A549 (cell line): Measurements from ENCODE around the gene MAP3K14. TPM values are rescaled to one million over a fixed set of nuclear protein-coding genes. Genes with fewer than 3 reads are reported as not detected.
A peak's percentile ranks its signal among the peaks of the same experiment; 100 is the strongest.

ENCODE experiments used
- ATAC-seq, 2 experiments: fragments of 200-7000 bp in 1 of 2; fragments of >200 bp in 1 of 2; cut with Nextera tagmentation in 1 of 2; cut with Tn5 transposase in 1 of 2; 3 replicates each; pipeline versions ENCODE4 v1.8.0 to v1.9.1; 2018 to 2020; ENCODE audit warnings: mild to moderate bottlenecking in 1 of 2, moderate library complexity in 1 of 2
- CTCF ChIA-PET: fragments of 300-600 bp; sonication (Branson Sonifier 250); formaldehyde crosslinking; extraction: SDS; loops from one replicate; lab custom pipeline; 2021; ENCODE audit warnings: antibody characterized with exemption, inconsistent platforms; lab: Yijun Ruan, JAX
- POLR2A ChIA-PET: fragments of 350-600 bp; formaldehyde crosslinking; extraction: SDS; loops from one replicate; lab custom pipeline; 2021; ENCODE audit warnings: antibody characterized with exemption, inconsistent platforms; lab: Yijun Ruan, JAX
- DNase-seq, 2 experiments: peaks; one replicate each; pipeline versions ENCODE4 v3.0.0 to v3.0.0-alpha.2; 2011 to 2016; ENCODE audit warnings: low read depth in 1 of 2, low spot score in 1 of 2
- FAIRE-seq: peaks from 2 replicates; lab custom pipeline; 2011; peaks lifted over from hg19 to GRCh38; lab: Jason Lieb, UNC
- H3K27ac ChIP-seq, 2 experiments: fragments of >200 bp; sonication (Bioruptor Twin); formaldehyde crosslinking; 3 replicates each; pipeline ENCODE4 v1.5.1; 2016 to 2017
- H3K4me1 ChIP-seq: fragments of >200 bp; sonication (Bioruptor Twin); formaldehyde crosslinking; 3 replicates; pipeline ENCODE4 v1.6.1; 2016
- H3K4me2 ChIP-seq: fragments of >200 bp; sonication (Bioruptor Twin); formaldehyde crosslinking; 3 replicates; pipeline ENCODE4 v1.6.1; 2016
- H3K4me3 ChIP-seq: fragments of >200 bp; sonication (Bioruptor Twin); formaldehyde crosslinking; 3 replicates; pipeline ENCODE4 v1.5.1; 2016
- H3K9me3 ChIP-seq: fragments of >200 bp; sonication (Bioruptor Twin); formaldehyde crosslinking; 3 replicates; pipeline ENCODE4 v1.6.1; 2016
- EHMT2 ChIP-seq: fragments of 200-600 bp; sonication (generic); IDR thresholded peaks from 2 replicates; pipeline ENCODE4 v1.6.1; 2016; ENCODE audit warnings: antibody characterized with exemption, low read depth, mild to moderate bottlenecking, moderate library complexity
- FOSB ChIP-seq: fragments of 250-450 bp; sonication (Bioruptor Pico); IDR thresholded peaks from 2 replicates; pipeline ENCODE4 v1.5.0; 2020; ENCODE audit warnings: mild to moderate bottlenecking, moderate library complexity
- FOSL2 ChIP-seq, 2 experiments: fragments of 450-650 bp in 1 of 2; fragments of >200 bp in 1 of 2; sonication (Bioruptor Twin) in 1 of 2; formaldehyde crosslinking; IDR thresholded peaks; 2 replicates each; pipeline versions ENCODE4 v1.5.0 to v1.6.1; 2016 to 2020; ENCODE audit warnings: mild to moderate bottlenecking in 1 of 2, moderate library complexity in 1 of 2
- FOXS1 ChIP-seq: fragments of 250-450 bp; sonication (Bioruptor Pico); IDR thresholded peaks from 2 replicates; pipeline ENCODE4 v1.5.0; 2020; ENCODE audit warnings: mild to moderate bottlenecking, moderate library complexity
- GATA3 ChIP-seq: IDR thresholded peaks from 2 replicates; pipeline ENCODE4 v1.6.1; 2012; ENCODE audit warnings: borderline replicate concordance
- HDAC2 ChIP-seq: fragments of 200-600 bp; sonication (generic); IDR thresholded peaks from 2 replicates; pipeline ENCODE4 v1.6.1; 2016
- KDM5A ChIP-seq: fragments of 200-600 bp; sonication (generic); IDR thresholded peaks from 2 replicates; pipeline ENCODE4 v1.6.1; 2016; ENCODE audit warnings: antibody characterized with exemption, mild to moderate bottlenecking
- MAFK ChIP-seq: fragments of 450-650 bp; IDR thresholded peaks from 2 replicates; pipeline ENCODE4 v1.6.1; 2014; ENCODE audit not compliant: partially characterized antibody
- MAZ ChIP-seq: fragments of 150-350 bp; IDR thresholded peaks from 2 replicates; pipeline ENCODE4 v1.6.1; 2014; ENCODE audit warnings: antibody characterized with exemption, low read depth, low read length, borderline replicate concordance
- NFE2L2 ChIP-seq: fragments of 150-350 bp; conservative IDR thresholded peaks from 2 replicates; pipeline ENCODE4 v1.6.1; 2014; ENCODE audit warnings: low read length
- NPAS2 ChIP-seq: fragments of 250-450 bp; sonication (Bioruptor Pico); IDR thresholded peaks from 2 replicates; pipeline ENCODE4 v1.8.0; 2022; ENCODE audit warnings: mild to moderate bottlenecking, moderate library complexity, borderline replicate concordance
- NR3C1 ChIP-seq: fragments of >200 bp; sonication (Bioruptor Twin); formaldehyde crosslinking; IDR thresholded peaks from 3 replicates; pipeline ENCODE4 v1.6.1; 2017
- POLR2AphosphoS2 ChIP-seq: conservative IDR thresholded peaks from 2 replicates; pipeline ENCODE4 v1.6.1; 2012; ENCODE audit warnings: low read length, improper control_type of control experiment, inconsistent platforms
- RAD21 ChIP-seq, 2 experiments: fragments of >200 bp in 1 of 2; sonication (Bioruptor Twin) in 1 of 2; formaldehyde crosslinking in 1 of 2; IDR thresholded peaks in 1 of 2; conservative IDR thresholded peaks in 1 of 2; 2 replicates in 1 of 2; 3 replicates in 1 of 2; pipeline ENCODE4 v1.6.1; 2012 to 2018; ENCODE audit warnings: inconsistent platforms in 1 of 2
- RCOR1 ChIP-seq: fragments of 150-350 bp; IDR thresholded peaks from 2 replicates; pipeline ENCODE4 v1.6.1; 2014; ENCODE audit warnings: antibody characterized with exemption, low read length, low read depth
- TP53 ChIP-seq: fragments of 250-450 bp; sonication (Bioruptor Pico); IDR thresholded peaks from 2 replicates; pipeline ENCODE4 v1.5.0; 2021; ENCODE audit warnings: mild to moderate bottlenecking, moderate library complexity
- ZFP36 ChIP-seq: fragments of 450-650 bp; IDR thresholded peaks from 2 replicates; pipeline ENCODE4 v1.6.1; 2014; ENCODE audit warnings: borderline replicate concordance; ENCODE audit not compliant: partially characterized antibody
- ZSCAN20 ChIP-seq: fragments of 250-450 bp; sonication (Bioruptor Pico); IDR thresholded peaks from 2 replicates; pipeline ENCODE4 v1.8.0; 2022; ENCODE audit warnings: mild to moderate bottlenecking, moderate library complexity
- WGBS: methylation state at CpG from one replicate; pipeline ENCODE4 v1.1.6; 2017; ENCODE audit errors: missing lambda C conversion rate; 5-methylcytosine and 5-hydroxymethylcytosine counted together
- polyA plus RNA-seq, 4 experiments: library from polyadenylated mRNA; depleted of rRNA in 3 of 4; stranded (reverse); fragments of >200 nt; fragmentation: RNase III in 1 of 4; extraction: RNeasy Plus Mini Kit Qiagen cat#74134 plus additional on column Dnase treatment in 1 of 4; gene quantifications; 2 replicates in 3 of 4; 3 replicates in 1 of 4; pipeline ENCODE4 v1.2.3, GENCODE V29; 2011 to 2017
- TF ChIP-seq, protein P1 (sequence below): fragments of 200-600 bp; sonication (generic); IDR thresholded peaks from 2 replicates; pipeline ENCODE4 v1.6.1; 2016; ENCODE audit warnings: antibody characterized with exemption, mild to moderate bottlenecking, moderate library complexity
- TF ChIP-seq, protein P2 (sequence below): fragments of >200 bp; sonication (Bioruptor Twin); formaldehyde crosslinking; IDR thresholded peaks from 3 replicates; pipeline ENCODE4 v1.5.1; 2016
- TF ChIP-seq, protein P3 (sequence below): fragments of >200 bp; sonication (Bioruptor Twin); formaldehyde crosslinking; IDR thresholded peaks from 2 replicates; pipeline ENCODE4 v1.6.1; 2016
- TF ChIP-seq, protein P4 (sequence below): IDR thresholded peaks from 2 replicates; pipeline ENCODE4 v1.6.1; 2012
- TF ChIP-seq, protein P5 (sequence below): fragments of 450-650 bp; IDR thresholded peaks from 2 replicates; pipeline ENCODE4 v1.6.1; 2014; ENCODE audit warnings: antibody characterized with exemption

Gene MAP3K14
- polyA plus RNA-seq, 2 of the 4 experiments (the other 2 are of a cell fraction), result 9.1 to 34.5 TPM

DNA sequence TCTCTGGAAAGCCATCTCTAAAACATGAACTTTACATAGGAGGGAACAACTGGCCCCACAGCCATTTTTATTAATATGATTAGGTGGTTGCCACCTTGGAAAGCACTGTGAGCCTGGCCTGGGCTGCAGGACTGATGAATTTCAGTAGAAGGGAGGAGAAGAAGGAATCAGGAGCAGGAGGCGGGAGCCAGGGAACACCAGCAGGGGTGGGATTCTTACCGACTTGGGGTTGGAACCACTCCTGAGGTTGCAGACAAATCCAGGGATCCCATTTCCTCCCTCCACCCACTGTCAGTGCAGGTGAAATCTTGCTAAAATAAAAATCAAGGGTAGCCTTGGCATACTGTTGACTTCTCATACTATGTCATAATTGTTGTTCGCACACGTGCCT is 16.9 kb upstream of the MAP3K14 start (continued):
- TF ChIP-seq, protein P1, sequence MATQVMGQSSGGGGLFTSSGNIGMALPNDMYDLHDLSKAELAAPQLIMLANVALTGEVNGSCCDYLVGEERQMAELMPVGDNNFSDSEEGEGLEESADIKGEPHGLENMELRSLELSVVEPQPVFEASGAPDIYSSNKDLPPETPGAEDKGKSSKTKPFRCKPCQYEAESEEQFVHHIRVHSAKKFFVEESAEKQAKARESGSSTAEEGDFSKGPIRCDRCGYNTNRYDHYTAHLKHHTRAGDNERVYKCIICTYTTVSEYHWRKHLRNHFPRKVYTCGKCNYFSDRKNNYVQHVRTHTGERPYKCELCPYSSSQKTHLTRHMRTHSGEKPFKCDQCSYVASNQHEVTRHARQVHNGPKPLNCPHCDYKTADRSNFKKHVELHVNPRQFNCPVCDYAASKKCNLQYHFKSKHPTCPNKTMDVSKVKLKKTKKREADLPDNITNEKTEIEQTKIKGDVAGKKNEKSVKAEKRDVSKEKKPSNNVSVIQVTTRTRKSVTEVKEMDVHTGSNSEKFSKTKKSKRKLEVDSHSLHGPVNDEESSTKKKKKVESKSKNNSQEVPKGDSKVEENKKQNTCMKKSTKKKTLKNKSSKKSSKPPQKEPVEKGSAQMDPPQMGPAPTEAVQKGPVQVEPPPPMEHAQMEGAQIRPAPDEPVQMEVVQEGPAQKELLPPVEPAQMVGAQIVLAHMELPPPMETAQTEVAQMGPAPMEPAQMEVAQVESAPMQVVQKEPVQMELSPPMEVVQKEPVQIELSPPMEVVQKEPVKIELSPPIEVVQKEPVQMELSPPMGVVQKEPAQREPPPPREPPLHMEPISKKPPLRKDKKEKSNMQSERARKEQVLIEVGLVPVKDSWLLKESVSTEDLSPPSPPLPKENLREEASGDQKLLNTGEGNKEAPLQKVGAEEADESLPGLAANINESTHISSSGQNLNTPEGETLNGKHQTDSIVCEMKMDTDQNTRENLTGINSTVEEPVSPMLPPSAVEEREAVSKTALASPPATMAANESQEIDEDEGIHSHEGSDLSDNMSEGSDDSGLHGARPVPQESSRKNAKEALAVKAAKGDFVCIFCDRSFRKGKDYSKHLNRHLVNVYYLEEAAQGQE, result no peak
- no peak for TF ChIP-seq MAFK
- no peak for TF ChIP-seq RAD21 (conservative IDR thresholded peaks at IDR 0.05 in 1 of 2, IDR thresholded peaks at IDR 0.05 in 1 of 2)
- TF ChIP-seq MAZ, result no peak
- TF ChIP-seq, all 56 proteins: peak for 0

DNA sequence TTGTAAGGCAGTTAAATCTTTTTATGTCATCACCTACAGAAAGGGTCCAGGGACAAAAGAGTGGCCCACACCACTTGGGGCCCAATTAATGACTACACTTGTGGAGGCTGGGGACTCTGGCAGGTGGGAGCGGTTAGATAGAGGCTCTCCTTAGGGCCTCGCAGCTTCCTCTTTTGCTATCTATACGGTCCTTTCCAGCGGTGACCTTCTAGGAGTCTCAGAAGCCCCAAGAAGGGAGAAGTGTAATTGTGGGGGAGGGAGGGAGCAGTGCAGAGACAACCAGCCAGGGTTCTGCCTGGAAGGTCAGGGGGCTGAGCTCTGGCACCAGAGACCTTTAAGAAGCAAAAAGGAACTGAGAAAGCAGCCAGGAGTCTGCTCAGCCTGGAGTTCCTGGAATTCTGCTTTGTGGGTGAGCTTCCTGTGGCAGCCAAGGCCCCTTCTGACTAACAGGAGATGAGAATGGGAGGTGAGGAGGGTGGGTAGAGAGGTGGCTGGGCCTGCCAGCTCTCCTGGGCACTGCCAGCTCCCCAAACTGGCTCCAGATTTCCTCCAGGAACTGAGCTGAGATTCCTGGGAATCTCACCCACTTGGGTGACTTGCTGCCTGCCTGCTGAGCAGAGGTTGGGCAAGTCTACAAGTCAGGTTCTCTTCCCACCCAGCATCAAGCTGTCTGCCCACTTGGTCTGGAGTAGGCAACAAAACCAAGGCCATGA is 16.3 kb upstream of the MAP3K14 start:
- no peak overlapping the region for H3K4me2 ChIP-seq
- ATAC-seq (no peak; a peak in 1 of 6 replicates), FAIRE-seq (no peak), DNase-seq (no peak)
- H3K4me1 ChIP-seq, result peaks cover 21% of the 10 kb centered on the region
- no peaks in the 10 kb centered on the region for H3K9me3 ChIP-seq
- no peak for TF ChIP-seq FOSB (CRISPR knock-in tag)
- TF ChIP-seq RCOR1, result no peak
- no peak for TF ChIP-seq NR3C1
- no peak for TF ChIP-seq ZFP36
- no peak for TF ChIP-seq TP53
- no peak for TF ChIP-seq KDM5A
- POLR2A ChIA-PET, result interaction anchor here (1.9 kb wide), 1 partner anchor 16 kb away, joined by 4 read pairs; the partner anchor contains the start of gene MAP3K14
- H3K27ac ChIP-seq, result peak overlapping the region in 1 of 2 experiments; percentile 73; a peak in 3 of 6 replicates
- no peak overlapping the region for H3K4me3 ChIP-seq
- WGBS, result 100% methylated on average over 4 of the region's 4 CpGs
- CTCF ChIA-PET, result interaction anchor here (0.6 to 39.8 kb wide), 4 partner anchors 22 to 811 kb away, joined by 3 to 640 read pairs (median 6); no protein-coding TSS in a partner anchor

DNA sequence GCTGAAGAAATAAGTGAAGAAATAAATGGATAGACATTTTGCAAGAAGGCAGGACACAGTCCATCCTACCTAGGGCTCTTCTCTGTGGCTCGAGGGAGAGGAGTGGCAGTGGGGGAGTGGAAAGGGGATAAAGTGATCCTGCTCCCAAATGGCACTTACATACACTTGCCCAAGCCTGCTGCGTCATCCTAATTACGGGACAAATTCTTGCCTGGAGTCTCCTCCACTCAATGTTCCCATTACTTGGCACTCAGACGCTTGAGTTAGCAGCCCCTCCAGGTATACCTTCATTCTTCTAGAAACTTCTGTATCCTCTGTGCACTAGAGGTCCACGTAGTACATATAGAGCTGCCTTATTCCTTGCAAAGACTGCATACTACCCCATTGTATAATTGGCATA is 15.7 kb upstream of the MAP3K14 start:
- Histone ChIP-seq H3K27ac (peak overlapping the region in 1 of 2 experiments; percentile 73; a peak in 2 of 6 replicates), H3K4me1 (peaks cover 21% of the 10 kb centered on the region), H3K9me3 (no peaks in the 10 kb centered on the region), H3K4me3 (no peak overlapping the region), H3K4me2 (no peak overlapping the region)
- 87% methylated on average over 5 of the region's 5 CpGs for WGBS
- no peak for DNase-seq
- ChIA-PET POLR2A (no interaction called here), CTCF (interaction anchor here (1.6 to 39.8 kb wide), 3 partner anchors 21 to 58 kb away, joined by 4 to 640 read pairs (median 7); no protein-coding TSS in a partner anchor)
- ATAC-seq, result no peak
- no peak for FAIRE-seq
- TF ChIP-seq HDAC2 (no peak), ZSCAN20 (CRISPR knock-in tag) (no peak), POLR2AphosphoS2 (no peak), MAFK (no peak), EHMT2 (no peak), NFE2L2 (no peak), FOSL2 (IDR thresholded peaks at IDR 0.05) (no peak), FOSL2 (CRISPR knock-in tag; IDR thresholded peaks at IDR 0.05) (no peak), FOXS1 (CRISPR knock-in tag) (no peak), NPAS2 (no peak), GATA3 (no peak), TP53 (no peak)
- TF ChIP-seq, protein P1, result no peak
- TF ChIP-seq, protein P2, sequence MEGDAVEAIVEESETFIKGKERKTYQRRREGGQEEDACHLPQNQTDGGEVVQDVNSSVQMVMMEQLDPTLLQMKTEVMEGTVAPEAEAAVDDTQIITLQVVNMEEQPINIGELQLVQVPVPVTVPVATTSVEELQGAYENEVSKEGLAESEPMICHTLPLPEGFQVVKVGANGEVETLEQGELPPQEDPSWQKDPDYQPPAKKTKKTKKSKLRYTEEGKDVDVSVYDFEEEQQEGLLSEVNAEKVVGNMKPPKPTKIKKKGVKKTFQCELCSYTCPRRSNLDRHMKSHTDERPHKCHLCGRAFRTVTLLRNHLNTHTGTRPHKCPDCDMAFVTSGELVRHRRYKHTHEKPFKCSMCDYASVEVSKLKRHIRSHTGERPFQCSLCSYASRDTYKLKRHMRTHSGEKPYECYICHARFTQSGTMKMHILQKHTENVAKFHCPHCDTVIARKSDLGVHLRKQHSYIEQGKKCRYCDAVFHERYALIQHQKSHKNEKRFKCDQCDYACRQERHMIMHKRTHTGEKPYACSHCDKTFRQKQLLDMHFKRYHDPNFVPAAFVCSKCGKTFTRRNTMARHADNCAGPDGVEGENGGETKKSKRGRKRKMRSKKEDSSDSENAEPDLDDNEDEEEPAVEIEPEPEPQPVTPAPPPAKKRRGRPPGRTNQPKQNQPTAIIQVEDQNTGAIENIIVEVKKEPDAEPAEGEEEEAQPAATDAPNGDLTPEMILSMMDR, result no peak
- TF ChIP-seq, protein P3, sequence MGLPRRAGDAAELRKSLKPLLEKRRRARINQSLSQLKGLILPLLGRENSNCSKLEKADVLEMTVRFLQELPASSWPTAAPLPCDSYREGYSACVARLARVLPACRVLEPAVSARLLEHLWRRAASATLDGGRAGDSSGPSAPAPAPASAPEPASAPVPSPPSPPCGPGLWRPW, result no peak
- TF ChIP-seq, protein P4, sequence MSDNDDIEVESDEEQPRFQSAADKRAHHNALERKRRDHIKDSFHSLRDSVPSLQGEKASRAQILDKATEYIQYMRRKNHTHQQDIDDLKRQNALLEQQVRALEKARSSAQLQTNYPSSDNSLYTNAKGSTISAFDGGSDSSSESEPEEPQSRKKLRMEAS, result no peak
- TF ChIP-seq, protein P5, sequence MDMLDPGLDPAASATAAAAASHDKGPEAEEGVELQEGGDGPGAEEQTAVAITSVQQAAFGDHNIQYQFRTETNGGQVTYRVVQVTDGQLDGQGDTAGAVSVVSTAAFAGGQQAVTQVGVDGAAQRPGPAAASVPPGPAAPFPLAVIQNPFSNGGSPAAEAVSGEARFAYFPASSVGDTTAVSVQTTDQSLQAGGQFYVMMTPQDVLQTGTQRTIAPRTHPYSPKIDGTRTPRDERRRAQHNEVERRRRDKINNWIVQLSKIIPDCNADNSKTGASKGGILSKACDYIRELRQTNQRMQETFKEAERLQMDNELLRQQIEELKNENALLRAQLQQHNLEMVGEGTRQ, result no peak
